ENCODE results near the gene GSK3B.

Gene GSK3B

GRCh38 chr3:119870512-119870911, 223.7 kb downstream of the GSK3B start:
- no peak for DNase-seq

DNA sequence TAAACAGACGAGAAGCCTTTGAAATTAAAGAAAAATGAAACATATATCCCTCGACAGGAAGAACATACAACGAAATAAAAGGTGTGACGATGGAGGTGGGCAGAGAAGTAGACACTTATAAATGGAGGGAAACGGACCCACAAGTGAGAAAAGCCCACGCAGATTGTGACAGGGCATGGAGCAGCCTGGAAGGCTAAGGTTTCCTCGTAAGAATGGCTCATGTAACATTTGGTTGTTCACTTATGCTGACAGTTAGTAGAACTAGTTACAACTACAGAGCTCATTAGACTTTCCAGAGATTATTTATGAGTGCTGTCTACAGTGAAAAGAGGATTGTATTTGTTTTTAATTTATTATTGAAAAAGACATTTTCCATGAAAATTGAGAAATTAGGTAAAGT, 229.8 kb downstream of the GSK3B start:
- DNase-seq, result no peak

DNA sequence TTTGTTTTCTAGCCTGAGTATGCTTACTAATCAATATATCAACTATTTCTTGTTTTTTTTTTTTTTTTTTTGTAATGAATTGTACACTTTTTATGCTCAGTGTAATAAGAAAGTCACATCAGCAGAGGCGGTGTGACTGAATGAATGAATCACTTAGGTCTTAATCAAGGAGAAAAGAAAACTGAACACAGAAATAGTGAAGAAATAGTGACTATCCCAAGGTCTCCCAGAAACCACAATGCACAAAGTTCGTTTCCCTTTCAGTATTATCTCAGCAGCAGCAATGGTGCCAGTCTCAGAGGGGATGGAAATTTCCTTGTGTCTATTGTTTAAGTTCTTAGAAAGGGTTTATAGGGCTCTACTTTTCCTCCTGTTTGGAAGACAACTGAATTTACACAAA, 231.6 kb downstream of the GSK3B start:
- no peak for DNase-seq

GRCh38 chr3:119861681-119862080, 232.6 kb downstream of the GSK3B start:
- no peak for DNase-seq

DNA sequence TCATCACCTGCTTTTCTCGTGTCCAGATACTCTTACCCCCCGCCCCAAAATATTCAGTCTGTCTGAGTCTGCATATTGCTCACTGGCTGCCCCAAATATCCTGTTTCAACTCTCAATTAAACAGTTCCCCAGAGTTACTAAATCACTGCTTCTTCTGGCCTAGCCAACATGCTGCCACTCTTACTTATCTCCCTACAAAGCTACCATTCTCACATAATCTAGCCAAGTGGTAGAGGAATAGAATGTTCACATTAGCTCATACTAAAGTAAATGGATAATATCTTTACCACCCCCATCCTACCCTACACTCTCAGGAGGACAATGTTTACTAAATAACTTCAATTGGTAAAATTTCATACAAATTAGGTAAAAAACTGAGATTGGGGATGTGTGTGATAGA, 234.5 kb downstream of the GSK3B start:
- DNase-seq, result no peak

- DNase-seq, result no peak
Observed at GRCh38 chr3:119858957-119859356, 235.3 kb downstream of the GSK3B start.

DNA sequence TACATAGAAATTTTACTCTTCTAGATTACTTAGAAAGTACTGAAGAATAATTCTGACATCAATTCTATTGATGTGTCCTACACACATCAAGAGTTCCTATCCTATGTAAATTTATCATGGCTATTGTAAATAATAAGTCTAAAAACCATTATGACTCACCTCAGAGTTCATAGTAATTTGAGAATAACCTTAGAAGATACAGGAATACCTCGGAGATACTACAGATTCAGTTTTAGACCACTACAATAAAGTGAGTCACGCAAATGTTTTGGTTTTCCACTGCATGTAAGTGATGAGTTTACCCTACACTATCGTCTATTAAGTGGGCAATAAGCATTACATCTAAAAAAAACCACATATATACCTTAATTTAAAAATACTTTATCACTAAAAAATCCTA, 237.6 kb downstream of the GSK3B start:
- DNase-seq, result no peak

- DNase-seq, result no peak
Observed at GRCh38 chr3:119849126-119849525, 245.1 kb downstream of the GSK3B start.

GRCh38 chr3:119841808-119842471, 252.3 kb downstream of the GSK3B start:
- no peak for DNase-seq

- DNase-seq, result no peak
Observed at GRCh38 chr3:119835556-119835955, 258.7 kb downstream of the GSK3B start.

DNA sequence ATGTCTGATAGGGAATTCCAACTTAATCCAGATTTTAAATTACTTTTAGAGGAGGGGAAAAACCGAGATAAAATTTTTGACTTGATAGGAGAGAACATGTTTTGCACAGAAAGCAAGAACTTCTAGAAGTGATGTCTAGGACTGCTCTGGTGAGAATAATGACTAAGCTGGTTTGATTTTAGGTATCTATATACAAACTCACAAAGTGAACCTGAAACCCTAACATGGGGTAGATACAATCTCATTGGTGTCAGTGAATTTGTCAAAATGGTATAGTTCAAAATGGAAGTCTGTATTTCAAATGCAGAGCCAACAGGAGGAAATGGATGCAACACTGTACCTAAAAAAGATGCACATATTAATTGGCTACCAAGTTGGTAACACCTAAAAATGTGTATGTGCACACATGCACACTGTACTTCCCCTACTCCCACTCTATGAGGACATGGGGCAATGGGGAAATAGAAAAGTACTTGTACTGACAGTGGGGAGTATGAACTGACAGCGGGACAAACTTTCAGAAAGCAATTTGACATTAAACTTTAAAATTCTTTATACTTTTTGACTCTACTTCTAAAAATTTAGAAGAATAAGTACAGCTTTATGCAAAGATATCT, 259.4 kb downstream of the GSK3B start:
- DNase-seq, result no peak

DNA sequence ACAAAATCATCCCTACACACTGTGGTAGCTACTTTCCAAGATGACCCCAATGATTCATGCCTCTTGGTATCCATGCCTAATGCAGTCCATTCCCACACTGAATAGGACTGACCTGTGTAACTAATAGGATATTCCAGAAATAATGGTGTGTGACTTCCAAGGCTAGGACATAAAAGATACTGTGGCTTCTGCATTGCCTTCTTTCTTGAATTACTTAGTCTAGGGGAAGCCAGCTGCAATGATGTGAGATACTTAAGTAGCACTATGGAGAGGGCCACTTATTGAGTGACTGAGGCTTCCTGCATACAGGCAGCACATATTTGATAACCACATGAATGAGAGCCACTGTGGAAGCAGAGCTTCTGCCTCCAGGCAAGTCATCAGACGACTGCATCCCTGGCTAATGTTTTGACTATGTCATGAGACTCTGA, 262.3 kb downstream of the GSK3B start:
- no peak for DNase-seq

- DNase-seq, result no peak
Observed at GRCh38 chr3:119831022-119831421, 263.2 kb downstream of the GSK3B start.

DNA sequence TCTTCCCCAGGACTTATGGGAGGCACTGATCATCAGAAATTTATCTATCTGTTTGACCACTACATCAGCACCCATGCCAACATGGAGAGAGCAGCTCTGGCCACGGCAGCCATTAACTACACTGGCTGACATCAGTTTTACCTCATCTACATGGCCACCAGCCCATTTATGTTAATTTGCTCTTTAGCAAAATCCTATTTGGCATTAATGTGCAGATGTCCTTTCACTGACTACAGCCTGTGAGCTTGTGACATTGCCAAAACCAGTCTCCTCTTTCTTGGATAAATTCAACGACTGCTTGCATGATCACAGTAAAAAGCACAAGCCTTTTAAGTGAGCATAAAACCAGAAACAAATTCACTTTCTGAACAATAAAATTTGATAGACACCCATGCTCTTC, 264.8 kb downstream of the GSK3B start:
- no peak for DNase-seq

GRCh38 chr3:119826711-119827608, 267.3 kb downstream of the GSK3B start:
- DNase-seq, result no peak

GRCh38 chr3:119825820-119826219, 268.4 kb downstream of the GSK3B start:
- DNase-seq, result no peak

DNA sequence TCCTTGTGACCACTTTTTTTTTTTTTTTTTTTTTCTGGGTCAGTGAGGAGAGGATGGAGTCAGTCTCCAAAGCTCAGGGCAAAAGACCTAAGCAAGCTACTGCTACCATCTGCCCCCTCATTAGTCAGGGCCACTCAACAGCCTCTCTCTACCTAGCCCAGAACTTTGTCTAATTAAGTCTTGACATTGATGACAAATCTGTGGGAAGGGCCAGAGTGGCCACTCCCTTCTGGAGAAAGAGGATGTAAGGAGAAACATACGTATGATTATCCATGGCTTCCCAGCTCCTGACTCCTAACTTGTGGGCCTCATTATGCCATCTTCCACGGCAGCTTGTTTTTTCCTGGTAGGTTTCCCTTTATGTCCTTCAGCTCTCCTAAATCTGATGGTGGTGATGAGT, 274.4 kb downstream of the GSK3B start:
- no peak for DNase-seq

- no peak for DNase-seq
Observed at GRCh38 chr3:119818937-119819336, 275.3 kb downstream of the GSK3B start.

DNA sequence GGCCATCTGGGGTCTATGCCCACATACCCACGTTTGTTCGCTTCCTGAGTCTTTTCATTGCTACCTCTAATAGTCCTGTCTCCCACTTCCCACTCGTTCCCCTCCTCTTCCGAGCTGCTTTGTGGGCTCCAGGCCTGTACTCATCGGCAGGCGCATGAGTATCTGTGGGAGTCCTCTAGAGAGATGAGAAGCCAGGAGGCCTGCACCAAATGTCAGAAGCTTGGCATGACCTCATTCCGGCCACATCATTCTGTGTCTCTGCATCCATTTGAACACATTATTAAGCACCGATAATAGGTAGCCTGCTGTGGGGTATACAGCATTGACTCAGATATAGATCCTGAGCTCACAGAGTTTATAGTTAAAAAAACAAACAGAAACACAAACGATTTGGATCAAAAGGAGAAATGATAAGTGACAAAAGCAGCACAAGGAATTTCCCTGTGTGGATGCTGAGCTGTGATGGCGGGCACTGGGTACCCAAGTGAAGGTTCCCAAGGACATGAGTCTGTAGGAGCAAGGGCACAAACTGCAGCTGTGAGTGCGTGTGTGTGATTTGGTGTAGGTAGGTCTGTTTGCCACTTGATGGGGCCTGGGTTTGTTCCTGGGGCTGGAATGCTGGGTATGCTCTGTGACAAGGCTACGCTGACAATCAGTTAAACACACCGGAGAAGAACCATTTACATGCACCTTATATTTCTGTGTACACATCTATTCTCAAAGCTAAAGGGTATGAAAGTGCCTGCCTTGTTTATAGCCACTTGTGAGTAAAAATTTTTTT, 276.5 kb downstream of the GSK3B start:
- no peak for DNase-seq

GRCh38 chr3:119817071-119817470, 277.2 kb downstream of the GSK3B start:
- no peak for DNase-seq

- no peak for DNase-seq
Observed at GRCh38 chr3:119815716-119816115, 278.5 kb downstream of the GSK3B start.

DNA sequence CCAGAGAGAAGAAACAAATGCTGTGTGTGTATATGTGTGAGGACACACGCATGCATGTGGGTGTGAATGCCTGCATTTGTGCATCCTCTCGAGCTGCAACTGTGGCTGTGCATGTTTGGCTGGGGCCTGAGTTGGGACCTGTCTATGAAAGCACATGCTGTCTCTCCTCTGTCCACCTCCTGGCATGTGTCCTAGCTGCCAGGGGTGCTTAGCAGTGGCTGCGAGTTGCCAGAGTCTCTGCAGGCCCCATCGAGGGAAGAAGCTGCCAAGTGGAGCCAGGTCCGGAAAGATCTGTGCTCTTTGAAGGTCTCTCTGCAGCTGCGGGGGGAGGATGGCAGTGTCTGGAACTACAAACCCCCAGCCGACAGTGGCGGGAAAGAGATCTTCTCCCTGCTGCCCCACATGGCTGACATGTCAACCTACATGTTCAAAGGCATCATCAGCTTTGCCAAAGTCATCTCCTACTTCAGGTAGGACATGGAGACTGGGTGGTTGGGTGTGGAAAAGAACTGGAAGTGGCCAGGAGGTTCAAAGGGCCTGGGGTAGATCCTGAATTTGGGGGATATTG, 281.7 kb downstream of the GSK3B start:
- DNase-seq, result no peak

- DNase-seq, result no peak
Observed at GRCh38 chr3:119810018-119810435, 284.2 kb downstream of the GSK3B start.

All from GOT3 (cell line).